SK-N-SH (cell line): Measurements from ENCODE around the gene FA2H.

Experiments used
- CTCF ChIP-seq: fragments of 200-600 bp; sonication (generic); IDR thresholded peaks from 2 replicates; pipeline ENCODE4 v1.6.1; 2017; ENCODE audit warnings: antibody characterized with exemption, mild to moderate bottlenecking, moderate library complexity
- EP300 ChIP-seq, 2 experiments: IDR thresholded peaks; 2 replicates each; pipeline versions ENCODE4 v1.4.0 to v1.6.1; 2012; ENCODE audit warnings: borderline replicate concordance in 1 of 2, low read depth in 1 of 2, low read length in 1 of 2
- MXI1 ChIP-seq: IDR thresholded peaks from 2 replicates; pipeline ENCODE4 v1.6.1; 2012; ENCODE audit warnings: mild to moderate bottlenecking, low read depth, low read length, improper control_type of control experiment
- POLR2AphosphoS5 ChIP-seq: IDR thresholded peaks from 2 replicates; pipeline ENCODE4 v1.6.1; 2012; ENCODE audit warnings: low read depth, low read length
- RFX5 ChIP-seq: IDR thresholded peaks from 2 replicates; pipeline ENCODE4 v1.6.1; 2012; ENCODE audit warnings: mild to moderate bottlenecking, improper control_type of control experiment, low read length
- SMC3 ChIP-seq: IDR thresholded peaks from 2 replicates; pipeline ENCODE4 v1.6.1; 2012; ENCODE audit warnings: low read depth, low read length, improper control_type of control experiment
- TAF1 ChIP-seq: IDR thresholded peaks from 2 replicates; pipeline ENCODE4 v1.6.1; 2012; ENCODE audit warnings: low read depth, mild to moderate bottlenecking, low read length, moderate library complexity, borderline replicate concordance
- TCF12 ChIP-seq: IDR thresholded peaks from 2 replicates; pipeline ENCODE4 v1.4.0; 2012
- TF ChIP-seq, protein P1 (sequence below): fragments of 150-350 bp; IDR thresholded peaks from 2 replicates; pipeline ENCODE4 v1.6.1; 2016; ENCODE audit warnings: mild to moderate bottlenecking, low read depth, low read length

GRCh38 chr16:74717367-74717766 lies 57.3 kb downstream of the FA2H start:
- TF ChIP-seq CTCF (no peak), SMC3 (no peak), MXI1 (no peak), RFX5 (no peak), EP300 (IDR thresholded peaks at IDR 0.05; ENCODE audit: borderline replicate concordance in 1 of 2, low read depth in 1 of 2, low read length in 1 of 2) (no peak), POLR2AphosphoS5 (no peak), TAF1 (no peak), TCF12 (no peak)
- TF ChIP-seq, protein P1, sequence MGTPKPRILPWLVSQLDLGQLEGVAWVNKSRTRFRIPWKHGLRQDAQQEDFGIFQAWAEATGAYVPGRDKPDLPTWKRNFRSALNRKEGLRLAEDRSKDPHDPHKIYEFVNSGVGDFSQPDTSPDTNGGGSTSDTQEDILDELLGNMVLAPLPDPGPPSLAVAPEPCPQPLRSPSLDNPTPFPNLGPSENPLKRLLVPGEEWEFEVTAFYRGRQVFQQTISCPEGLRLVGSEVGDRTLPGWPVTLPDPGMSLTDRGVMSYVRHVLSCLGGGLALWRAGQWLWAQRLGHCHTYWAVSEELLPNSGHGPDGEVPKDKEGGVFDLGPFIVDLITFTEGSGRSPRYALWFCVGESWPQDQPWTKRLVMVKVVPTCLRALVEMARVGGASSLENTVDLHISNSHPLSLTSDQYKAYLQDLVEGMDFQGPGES, result no peak
